HG02870 (cell line): Measurements from ENCODE around the gene CSPG5.

ENCODE experiments used
- ATAC-seq: cut with Tn5 transposase; IDR thresholded peaks from one replicate; pipeline ENCODE4 v1.9.1; 2021; ENCODE audit warnings: mild to moderate bottlenecking, moderate library complexity; ENCODE audit not compliant: unreplicated experiment

The CSPG5 gene

GRCh38 chr3:47578691-47579632, at the start of gene CSPG5:
Gene CSPG5, minus strand, starts transcription at chr3:47578865. Its CDS starts 172 bp downstream, at chr3:47578693.
- no peak for ATAC-seq

GRCh38 chr3:47628426-47628825, 49.8 kb upstream of the CSPG5 start:
- ATAC-seq, result no peak

GRCh38 chr3:47622671-47623461, 44.2 kb upstream of the CSPG5 start:
- ATAC-seq, result no peak

- ATAC-seq, result no peak
Observed at GRCh38 chr3:47617086-47618010, 38.7 kb upstream of the CSPG5 start.

- no peak for ATAC-seq
Observed at GRCh38 chr3:47614788-47615187, 36.1 kb upstream of the CSPG5 start.

- ATAC-seq, result no peak
Observed at GRCh38 chr3:47613722-47614121, 35.1 kb upstream of the CSPG5 start.

GRCh38 chr3:47612879-47613278, 34.2 kb upstream of the CSPG5 start:
- no peak for ATAC-seq

GRCh38 chr3:47612178-47612577, 33.5 kb upstream of the CSPG5 start:
- ATAC-seq, result no peak

- no peak for ATAC-seq
Observed at GRCh38 chr3:47611576-47611975, 32.9 kb upstream of the CSPG5 start.

GRCh38 chr3:47610583-47610982, 31.9 kb upstream of the CSPG5 start:
- ATAC-seq, result no peak

- no peak for ATAC-seq
Observed at GRCh38 chr3:47607335-47607734, 28.7 kb upstream of the CSPG5 start.

- no peak for ATAC-seq
Observed at GRCh38 chr3:47606165-47606564, 27.5 kb upstream of the CSPG5 start.

GRCh38 chr3:47605652-47606051, 27.0 kb upstream of the CSPG5 start:
- ATAC-seq, result no peak

- ATAC-seq, result no peak
Observed at GRCh38 chr3:47604145-47604544, 25.5 kb upstream of the CSPG5 start.

- ATAC-seq, result no peak
Observed at GRCh38 chr3:47603332-47603731, 24.7 kb upstream of the CSPG5 start.

- no peak for ATAC-seq
Observed at GRCh38 chr3:47601281-47601680, 22.6 kb upstream of the CSPG5 start.

GRCh38 chr3:47594792-47595191, 16.1 kb upstream of the CSPG5 start:
- no peak for ATAC-seq

GRCh38 chr3:47592066-47592795, 13.6 kb upstream of the CSPG5 start:
- no peak for ATAC-seq

GRCh38 chr3:47590216-47590615, 11.6 kb upstream of the CSPG5 start:
- no peak for ATAC-seq

- no peak for ATAC-seq
Observed at GRCh38 chr3:47588587-47588986, 9.9 kb upstream of the CSPG5 start.
